Measurements from ENCODE around the gene SMIM1. TPM values are rescaled to one million over a fixed set of nuclear protein-coding genes. Genes with fewer than 3 reads are reported as not detected.
A peak's percentile ranks its signal among the peaks of the same experiment; 100 is the strongest.

Gene SMIM1
- total and polyA plus RNA-seq, 2 experiments from 2014 or later: 3.2 to 7.2 TPM

DNA sequence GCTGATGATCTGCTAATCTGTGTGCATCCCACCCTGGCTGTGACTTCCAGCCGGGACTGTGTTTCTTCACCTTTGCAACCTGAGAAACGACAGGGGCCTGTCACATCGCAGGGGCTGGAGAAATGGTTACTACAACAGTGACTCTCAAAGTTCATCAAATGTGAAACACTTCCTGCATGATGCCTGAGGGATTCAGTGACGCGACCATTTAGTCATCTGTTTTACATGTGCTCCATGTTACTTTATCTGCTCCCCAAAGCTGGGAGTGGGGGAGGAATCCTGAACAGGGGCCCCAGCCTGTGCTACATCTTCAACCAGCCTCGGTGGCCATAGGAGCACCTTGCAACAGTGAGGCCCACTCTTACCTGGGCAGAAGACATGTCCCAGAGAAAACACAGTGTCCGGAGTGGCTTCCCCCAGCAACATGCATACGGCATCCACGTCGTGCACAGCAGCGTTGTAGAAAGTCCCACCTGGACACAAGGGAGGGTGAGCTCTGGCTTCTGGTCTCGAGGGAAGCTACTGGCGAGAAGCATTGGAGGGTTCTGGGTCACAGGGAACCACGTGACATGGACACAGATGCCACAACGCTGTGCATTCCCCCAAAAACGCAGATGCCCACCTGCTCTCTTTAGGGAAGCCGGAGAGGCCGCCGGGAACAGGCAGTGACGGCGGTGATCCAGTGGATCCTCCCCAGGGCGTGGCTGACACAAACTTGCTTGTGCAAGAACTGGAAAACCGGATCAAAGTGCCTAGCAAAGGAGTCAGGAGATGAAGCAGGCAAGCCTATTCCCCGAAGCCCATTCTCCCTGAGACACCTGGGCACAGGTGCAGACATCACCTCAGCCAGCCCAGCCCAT lies 29.9 kb upstream of the SMIM1 start (continued):
- TF ChIP-seq ZNF462 (CRISPR knock-in tag; IDR thresholded peaks at IDR 0.05) (no peak), CREB1 (CRISPR knock-in tag; IDR thresholded peaks at IDR 0.05; ENCODE audit: low read depth) (no peak), ZNF114 (CRISPR knock-in tag; IDR thresholded peaks at IDR 0.05) (no peak), STAT1 (IDR thresholded peaks at IDR 0.05; ENCODE audit: unreplicated experiment) (no peak)

GRCh38 chr1:3743421-3743820 lies 29.1 kb upstream of the SMIM1 start:
- DNase-seq (ENCODE audit: low spot score) (no peak), ATAC-seq (no peak)
- Mint-ChIP-seq H3K9me3 (no peaks in the 10 kb centered on the region), H3K27me3 (ENCODE audit: insufficient read depth, low read depth, poor library complexity) (peaks cover 15% of the 10 kb centered on the region), H3K36me3 (ENCODE audit: low read depth) (peaks cover 40% of the 10 kb centered on the region), H3K4me3 (no peak overlapping the region), H3K4me1 (peaks cover 28% of the 10 kb centered on the region), H3K27ac (peak overlapping the region; percentile 36; the same call in 1 of the 2 replicates)
- Histone ChIP-seq H3K4me2 (0 out of 2 replicates have a peak overlapping the region, but pooled peaks have one; percentile 14), H3K79me2 (replicated peaks; ENCODE audit: insufficient read depth) (peaks cover 34% of the 10 kb centered on the region), H2AFZ (no peak overlapping the region), H3F3A (replicated peaks; ENCODE audit: low read depth) (0 out of 2 replicates have a peak, but pooled peaks cover 8% of the 10 kb centered on the region), H3K4me3 (no peak overlapping the region), H3K4me1 (ENCODE audit: insufficient read depth) (peaks cover 13% of the 10 kb centered on the region; the same call in 1 of the 2 replicates), H3K27me3 (ENCODE audit: insufficient read depth) (no peaks in the 10 kb centered on the region), H4K20me1 (replicated peaks; ENCODE audit: insufficient read depth) (peaks cover 12% of the 10 kb centered on the region), H3K9me2 (ENCODE audit: insufficient read depth) (no peaks in the 10 kb centered on the region), H3K36me3 (ENCODE audit: insufficient read depth) (no peaks in the 10 kb centered on the region), H3K27ac (ENCODE audit: low read depth) (no peak overlapping the region)
- TF ChIP-seq ZNF114 (CRISPR knock-in tag; IDR thresholded peaks at IDR 0.05) (no peak), ZNF331 (CRISPR knock-in tag; IDR thresholded peaks at IDR 0.05; ENCODE audit: low read depth) (no peak), EZH2phosphoT487 (IDR thresholded peaks at IDR 0.05; ENCODE audit: unreplicated experiment) (no peak), CREB1 (CRISPR knock-in tag; IDR thresholded peaks at IDR 0.05; ENCODE audit: low read depth) (no peak), NANOG (IDR thresholded peaks at IDR 0.05; ENCODE audit: borderline replicate concordance) (no peak), STAT1 (IDR thresholded peaks at IDR 0.05; ENCODE audit: unreplicated experiment) (no peak), POLR2AphosphoS5 (IDR thresholded peaks at IDR 0.05; ENCODE audit: low read depth) (no peak)
- TF ChIP-seq, protein P1, sequence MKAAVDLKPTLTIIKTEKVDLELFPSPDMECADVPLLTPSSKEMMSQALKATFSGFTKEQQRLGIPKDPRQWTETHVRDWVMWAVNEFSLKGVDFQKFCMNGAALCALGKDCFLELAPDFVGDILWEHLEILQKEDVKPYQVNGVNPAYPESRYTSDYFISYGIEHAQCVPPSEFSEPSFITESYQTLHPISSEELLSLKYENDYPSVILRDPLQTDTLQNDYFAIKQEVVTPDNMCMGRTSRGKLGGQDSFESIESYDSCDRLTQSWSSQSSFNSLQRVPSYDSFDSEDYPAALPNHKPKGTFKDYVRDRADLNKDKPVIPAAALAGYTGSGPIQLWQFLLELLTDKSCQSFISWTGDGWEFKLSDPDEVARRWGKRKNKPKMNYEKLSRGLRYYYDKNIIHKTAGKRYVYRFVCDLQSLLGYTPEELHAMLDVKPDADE (IDR thresholded peaks at IDR 0.05): no peak

Measured in GM23338 (cell line).